Lung (tissue), 12 donors: ENCODE data around the gene KNCN. TPM values are rescaled to one million over a fixed set of nuclear protein-coding genes. Genes with fewer than 3 reads are reported as not detected.

ENCODE experiments used
- ATAC-seq: fragments of 200-7000 bp; cut with Tn5 transposase; one replicate; pipeline ENCODE4 v1.9.1; 2020; ENCODE audit warnings: moderate number of reproducible peaks; ENCODE audit not compliant: insufficient read depth, low FRiP score
- DNase-seq, 3 donors: peaks; one replicate each; pipeline ENCODE4 v3.0.0-alpha.2; 2013 to 2017
- H3K27ac ChIP-seq, 2 donors: one replicate each; pipeline ENCODE4 v1.5.1; 2013; ENCODE audit warnings: mild to moderate bottlenecking in 2 of 2, moderate library complexity in 2 of 2, control low read depth in 1 of 2, inconsistent platforms in 1 of 2, low read depth in 1 of 2, low read length in 1 of 2
- H3K27me3 ChIP-seq, 3 donors: one replicate each; pipeline ENCODE4 v1.5.1; 2013; ENCODE audit warnings: low read length in 2 of 3; ENCODE audit not compliant: control insufficient read depth in 3 of 3, insufficient read depth in 3 of 3
- H3K36me3 ChIP-seq, 4 donors: one replicate each; pipeline ENCODE4 v1.5.1; 2013; ENCODE audit warnings: low read length in 4 of 4, mild to moderate bottlenecking in 1 of 4, moderate library complexity in 1 of 4; ENCODE audit not compliant: control insufficient read depth in 4 of 4, insufficient read depth in 4 of 4
- H3K4me1 ChIP-seq, 5 donors: one replicate each; pipeline ENCODE4 v1.5.1; 2013; ENCODE audit warnings: low read length in 5 of 5, mild to moderate bottlenecking in 2 of 5, moderate library complexity in 1 of 5; ENCODE audit not compliant: control insufficient read depth in 5 of 5, insufficient read depth in 5 of 5
- H3K4me3 ChIP-seq: one replicate; pipeline ENCODE4 v1.5.1; 2013; ENCODE audit warnings: mild to moderate bottlenecking, control low read depth, moderate library complexity
- H3K9ac ChIP-seq, 2 donors: one replicate each; pipeline ENCODE4 v1.5.1; 2013; ENCODE audit warnings: low read length in 2 of 2, control low read depth in 1 of 2; ENCODE audit not compliant: insufficient read depth in 1 of 2
- H3K9me3 ChIP-seq, 4 donors: one replicate each; pipeline ENCODE4 v1.5.1; 2013; ENCODE audit warnings: low read length in 3 of 4, mild to moderate bottlenecking in 1 of 4, moderate library complexity in 1 of 4; ENCODE audit not compliant: control insufficient read depth in 4 of 4, insufficient read depth in 3 of 4
- WGBS, 2 donors: extraction: QIAGEN DNeasy Blood & Tissue Kit; methylation state at CpG; one replicate each; pipeline ENCODE4 v1.1.7; 2013; 5-methylcytosine and 5-hydroxymethylcytosine counted together
- polyA plus RNA-seq, 2 donors: library from polyadenylated mRNA; stranded (reverse); fragments of 200-250 nt; gene quantifications; one replicate each; pipeline ENCODE4 v1.2.1, GENCODE V29; 2013
- total RNA-seq, 2 donors: library from RNA; depleted of rRNA in 1 of 2; stranded (reverse); fragments of >200 nt in 1 of 2; gene quantifications; one replicate each; pipeline ENCODE4 v1.2.1, GENCODE V29; 2014 to 2021
- TF ChIP-seq, protein P1 (sequence below): IDR thresholded peaks from 2 replicates; pipeline ENCODE4 v1.5.1; 2012; ENCODE audit warnings: mild to moderate bottlenecking; ENCODE audit errors: control extremely low read depth, extremely low read depth
- donor health status: control.
- donor health status: control.
- donor health status: Bipolar disorder and iron deficiency.
- donor health status: healthy.
- donor health status: DM: yes; HTN: yes; CAD: no.

The KNCN gene
- total and polyA plus RNA-seq, 4 donors = 0.01 to 0.09 TPM; not detected in 2

DNA sequence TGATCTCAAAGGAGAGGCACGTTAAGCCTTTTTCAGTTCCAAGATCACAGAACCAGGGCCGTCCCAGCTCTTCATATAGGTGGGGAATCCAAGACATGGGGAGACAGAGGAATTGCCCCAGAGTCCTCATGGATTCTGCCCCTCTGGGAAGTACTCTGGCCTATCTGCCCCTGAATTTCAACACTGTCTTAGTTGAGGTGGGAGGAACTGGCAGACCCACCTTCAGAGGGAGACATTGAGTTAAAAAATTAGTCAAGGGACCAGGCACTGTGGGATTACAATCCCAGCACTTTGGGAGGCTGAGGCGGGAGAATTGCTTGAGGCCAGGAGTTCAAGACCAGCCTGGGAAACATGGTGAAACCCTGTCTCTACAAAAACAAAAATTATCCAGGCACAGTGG is 2.1 kb upstream of the KNCN start:
- no peak for ATAC-seq
- H3K4me3 ChIP-seq = no peak overlapping the region
- TF ChIP-seq, protein P1, sequence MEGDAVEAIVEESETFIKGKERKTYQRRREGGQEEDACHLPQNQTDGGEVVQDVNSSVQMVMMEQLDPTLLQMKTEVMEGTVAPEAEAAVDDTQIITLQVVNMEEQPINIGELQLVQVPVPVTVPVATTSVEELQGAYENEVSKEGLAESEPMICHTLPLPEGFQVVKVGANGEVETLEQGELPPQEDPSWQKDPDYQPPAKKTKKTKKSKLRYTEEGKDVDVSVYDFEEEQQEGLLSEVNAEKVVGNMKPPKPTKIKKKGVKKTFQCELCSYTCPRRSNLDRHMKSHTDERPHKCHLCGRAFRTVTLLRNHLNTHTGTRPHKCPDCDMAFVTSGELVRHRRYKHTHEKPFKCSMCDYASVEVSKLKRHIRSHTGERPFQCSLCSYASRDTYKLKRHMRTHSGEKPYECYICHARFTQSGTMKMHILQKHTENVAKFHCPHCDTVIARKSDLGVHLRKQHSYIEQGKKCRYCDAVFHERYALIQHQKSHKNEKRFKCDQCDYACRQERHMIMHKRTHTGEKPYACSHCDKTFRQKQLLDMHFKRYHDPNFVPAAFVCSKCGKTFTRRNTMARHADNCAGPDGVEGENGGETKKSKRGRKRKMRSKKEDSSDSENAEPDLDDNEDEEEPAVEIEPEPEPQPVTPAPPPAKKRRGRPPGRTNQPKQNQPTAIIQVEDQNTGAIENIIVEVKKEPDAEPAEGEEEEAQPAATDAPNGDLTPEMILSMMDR = no peak

DNA sequence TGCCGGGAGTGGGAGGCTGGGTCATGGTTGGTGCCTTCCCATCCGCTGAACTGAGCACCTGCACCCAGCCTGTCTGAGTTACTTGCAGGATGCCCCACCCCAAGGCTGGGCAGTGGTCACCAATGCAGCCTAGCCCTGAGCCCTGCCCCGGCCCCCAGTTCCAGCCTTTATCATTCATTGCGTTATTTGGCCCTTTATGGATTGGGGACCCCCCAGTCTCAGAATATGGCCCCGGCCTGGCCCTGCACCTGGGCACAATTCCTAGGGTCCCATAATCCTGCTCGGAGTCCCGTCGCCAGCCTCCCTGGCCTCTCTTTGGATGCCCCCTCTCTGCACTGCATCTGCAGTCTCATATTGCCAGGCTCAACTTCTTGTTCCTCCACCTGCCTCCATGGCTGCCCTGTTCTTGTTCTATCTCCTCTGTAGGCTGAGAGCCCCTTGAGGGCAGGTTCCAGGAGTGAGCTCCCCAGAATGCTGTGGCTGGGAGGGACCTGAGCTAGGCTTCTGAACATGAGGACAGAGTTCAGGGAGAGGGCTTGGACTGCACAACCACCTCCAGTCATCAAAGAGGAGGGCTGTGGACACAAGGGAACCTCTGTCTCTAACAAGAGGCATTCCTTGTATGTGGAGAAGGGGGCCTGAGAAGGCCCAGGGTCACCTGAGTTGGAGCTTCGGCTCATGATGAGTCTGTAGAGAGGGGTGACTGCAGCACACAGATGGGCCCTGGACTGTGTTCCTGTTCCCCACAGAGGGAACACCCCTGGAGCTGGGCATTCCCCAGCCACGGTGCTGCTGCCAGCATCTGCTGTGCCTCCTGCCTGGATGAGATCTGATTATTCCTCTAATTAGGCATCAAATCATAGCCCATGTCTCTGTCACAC is 1.1 kb upstream of the KNCN start:
- no peak overlapping the region for H3K27ac ChIP-seq
- TF ChIP-seq, protein P1 = no peak
- H3K4me1 ChIP-seq = no peaks in the 10 kb centered on the region
- peaks cover 0 to 2% (median 0%) of the 10 kb centered on the region in 4 donors for H3K9me3 ChIP-seq
- DNase-seq (no peak), ATAC-seq (no peak)
- 94 to 95% methylated on average over 10 of the region's 10 CpGs for WGBS, 2 donors
- no peaks in the 10 kb centered on the region for H3K36me3 ChIP-seq
- peaks cover 0 to 2% (median 0%) of the 10 kb centered on the region in 3 donors for H3K27me3 ChIP-seq
- no peak overlapping the region for H3K4me3 ChIP-seq
- no peak overlapping the region for H3K9ac ChIP-seq

More for the DNA sequence above, 2.1 kb upstream of the KNCN start:
- peaks cover 0 to 2% (median 0%) of the 10 kb centered on the region in 3 donors for H3K27me3 ChIP-seq
- no peak for DNase-seq
- H3K27ac ChIP-seq = no peak overlapping the region
- peaks cover 0 to 2% (median 0%) of the 10 kb centered on the region in 5 donors for H3K4me1 ChIP-seq
- H3K9me3 ChIP-seq = peaks cover 0 to 2% (median 0%) of the 10 kb centered on the region in 4 donors
- H3K9ac ChIP-seq = no peak overlapping the region
- WGBS, 2 donors = 90 to 93% methylated on average over 3 of the region's 3 CpGs
- H3K36me3 ChIP-seq = peaks cover 0 to 7% (median 1%) of the 10 kb centered on the region in 4 donors

DNA sequence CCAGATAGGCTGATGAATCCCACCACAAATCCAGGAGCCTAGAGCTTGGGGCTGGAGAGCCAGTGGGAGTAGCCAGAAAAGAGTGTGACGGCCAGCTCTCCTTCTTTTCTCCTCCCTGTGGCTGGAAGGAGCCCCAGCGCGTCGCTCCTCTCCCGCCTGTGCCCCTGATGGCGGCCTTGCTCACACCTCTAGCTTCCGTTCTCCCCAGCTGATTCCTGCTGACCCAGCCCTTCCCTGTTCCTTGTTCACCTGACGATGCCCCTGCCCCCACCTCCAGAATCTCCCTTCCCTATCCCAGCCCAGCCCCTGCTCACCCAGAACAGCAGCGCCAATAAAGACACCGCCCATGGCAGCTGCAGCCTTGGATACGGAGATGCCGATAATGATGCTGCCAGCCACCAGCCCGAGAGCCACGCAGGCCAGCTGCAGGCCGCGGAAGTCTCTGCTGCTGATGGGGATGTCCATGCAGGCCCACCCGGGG is 656 bp downstream of the KNCN start:
- Histone ChIP-seq H3K27ac (no peak overlapping the region), H3K9ac (no peak overlapping the region), H3K27me3 (peaks cover 0 to 3% (median 2%) of the 10 kb centered on the region in 3 donors), H3K4me3 (no peak overlapping the region), H3K9me3 (peaks cover 0 to 2% (median 0%) of the 10 kb centered on the region in 4 donors), H3K36me3 (no peaks in the 10 kb centered on the region), H3K4me1 (no peaks in the 10 kb centered on the region)
- DNase-seq (no peak), ATAC-seq (no peak)
- TF ChIP-seq, protein P1 = no peak
- 63% methylated on average over 17 of the region's 17 CpGs for WGBS, 2 donors
